HG03039 (cell line): ENCODE data around the gene MS4A3.
"Not testable (repeated sequence)": the region's sequence is repeated elsewhere in the genome, so short reads cannot be mapped to it uniquely, and the experiment has no call there.

Experiments used
- ATAC-seq: cut with Tn5 transposase; IDR thresholded peaks from one replicate; pipeline ENCODE4 v1.9.1; 2021; ENCODE audit warnings: mild to moderate bottlenecking, moderate library complexity; ENCODE audit not compliant: unreplicated experiment

Gene MS4A3

DNA sequence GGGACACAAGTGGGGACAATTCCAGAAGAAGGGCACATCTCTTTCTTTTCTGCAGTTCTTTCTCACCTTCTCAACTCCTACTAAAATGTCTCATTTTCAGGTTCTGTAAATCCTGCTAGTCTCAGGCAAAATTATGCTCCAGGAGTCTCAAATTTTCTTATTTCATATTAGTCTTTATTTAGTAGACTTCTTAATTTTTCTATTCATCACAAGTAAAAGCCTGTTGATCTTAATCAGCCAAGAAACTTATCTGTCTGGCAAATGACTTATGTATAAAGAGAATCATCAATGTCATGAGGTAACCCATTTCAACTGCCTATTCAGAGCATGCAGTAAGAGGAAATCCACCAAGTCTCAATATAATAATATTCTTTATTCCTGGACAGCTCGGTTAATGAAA lies 31.9 kb downstream of the MS4A3 start, which contains the start of gene MS4A2:
TSS of gene MS4A2 (plus strand) at position 301 of the 400 bp plus-strand sequence. CDS start 102 bp downstream, outside the sequence.
- no peak for ATAC-seq

GRCh38 chr11:60095477-60096120 lies 39.1 kb downstream of the MS4A3 start:
- no peak for ATAC-seq

- ATAC-seq, result no peak
Measured at GRCh38 chr11:60097189-60097588, 40.7 kb downstream of the MS4A3 start.

DNA sequence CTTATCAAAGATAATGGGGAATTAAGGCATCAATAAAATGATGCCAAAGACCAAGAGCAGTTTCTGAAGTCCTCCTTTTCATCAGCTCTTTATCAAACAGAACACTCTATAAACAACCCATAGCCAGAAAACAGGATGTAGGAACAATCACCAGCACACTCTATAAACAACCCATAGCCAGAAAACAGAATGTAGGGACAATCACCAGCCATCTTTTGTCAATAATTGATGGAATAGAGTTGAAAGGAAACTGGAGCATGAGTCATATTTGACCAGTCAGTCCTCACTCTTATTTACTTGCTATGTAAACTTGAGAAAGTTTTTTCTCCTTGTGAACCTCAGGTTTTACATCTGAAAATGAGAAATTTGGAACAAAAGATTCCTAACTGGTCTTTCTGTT lies 42.0 kb downstream of the MS4A3 start:
- ATAC-seq, result no peak

GRCh38 chr11:60100516-60100915 lies 44.1 kb downstream of the MS4A3 start:
- ATAC-seq, result no peak

DNA sequence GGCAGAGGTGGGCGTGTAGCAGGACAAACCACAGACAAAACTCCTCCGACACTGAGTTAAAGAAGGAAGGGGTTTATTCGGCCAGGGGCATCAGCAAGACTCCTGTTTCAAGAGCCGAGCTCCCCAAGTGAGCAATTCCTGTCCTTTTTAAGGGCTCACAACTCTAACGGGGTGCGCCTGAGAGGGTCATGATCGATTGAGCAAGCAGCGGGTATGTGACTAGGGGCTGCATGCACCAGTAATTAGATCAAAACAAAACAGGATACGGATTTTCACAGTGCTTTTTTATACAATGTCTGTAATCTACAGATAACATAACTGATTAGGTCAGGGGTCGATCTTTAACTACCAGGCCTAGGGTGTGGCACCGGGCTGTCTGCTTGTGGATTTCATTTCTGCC lies 44.9 kb downstream of the MS4A3 start:
- ATAC-seq, result not testable (repeated sequence)

GRCh38 chr11:60104471-60105115 lies 48.1 kb downstream of the MS4A3 start:
- ATAC-seq, result not testable (repeated sequence)

DNA sequence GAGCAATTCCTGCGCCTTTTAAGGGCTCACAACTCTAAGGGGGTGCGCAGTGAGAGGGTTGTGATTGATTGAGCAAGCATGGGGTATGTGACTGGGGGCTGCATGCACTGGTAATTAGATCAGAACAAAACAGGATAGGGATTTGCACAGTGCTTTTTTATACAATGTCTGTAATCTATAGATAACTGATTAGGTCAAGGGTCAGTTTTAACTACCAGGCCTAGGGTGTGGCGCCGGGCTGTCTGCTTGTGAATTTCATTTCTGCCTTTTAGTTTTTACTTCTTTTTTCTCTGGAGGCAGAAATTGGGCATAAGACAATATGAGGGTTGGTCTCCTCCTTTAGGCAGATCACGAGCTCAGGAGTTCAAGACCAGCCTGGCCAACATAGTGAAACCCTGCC lies 52.2 kb downstream of the MS4A3 start:
- ATAC-seq, result not testable (repeated sequence)

DNA sequence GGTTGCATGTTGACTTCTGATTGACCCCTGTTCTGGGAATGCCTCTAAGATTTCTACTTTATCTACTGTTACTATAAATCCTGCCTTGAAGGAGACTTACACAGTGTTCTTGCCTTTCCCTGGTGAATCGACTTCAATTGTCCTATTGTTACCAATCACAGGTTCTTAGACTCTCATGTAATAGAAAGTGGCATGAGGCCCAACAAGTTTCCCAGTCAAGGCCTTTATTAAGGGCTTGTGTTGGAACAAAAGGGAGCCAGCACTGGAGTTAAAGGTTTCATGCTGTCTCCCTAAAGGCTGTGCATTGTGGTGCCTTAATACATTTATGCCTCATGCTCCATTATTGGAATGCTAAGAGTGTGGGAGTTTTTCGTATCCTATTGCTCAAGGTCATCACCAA lies 55.3 kb downstream of the MS4A3 start:
- no peak for ATAC-seq

GRCh38 chr11:60116996-60117790 lies 60.7 kb downstream of the MS4A3 start:
- ATAC-seq, result no peak

GRCh38 chr11:60118338-60118737 lies 61.9 kb downstream of the MS4A3 start:
- ATAC-seq, result no peak

DNA sequence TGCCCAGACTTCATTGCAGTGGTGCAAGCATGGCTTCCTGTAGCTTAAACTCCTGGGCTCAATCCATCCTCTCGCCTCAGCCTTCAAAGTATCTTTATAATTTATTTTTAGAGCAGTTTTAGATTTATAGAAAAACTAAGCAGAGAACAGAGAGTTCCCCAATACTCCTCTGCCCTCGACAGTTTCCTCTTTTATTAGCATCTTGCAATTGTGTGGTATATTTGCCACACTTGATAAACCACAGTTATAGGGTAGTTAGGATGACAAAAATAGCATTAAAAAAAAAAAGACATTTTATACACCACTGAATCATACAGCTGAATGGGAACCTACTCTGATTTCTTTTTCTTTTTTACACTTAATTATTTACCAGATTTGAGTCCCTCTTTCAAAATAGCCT lies 63.2 kb downstream of the MS4A3 start:
- no peak for ATAC-seq
